Esophagus muscularis mucosa (tissue), 4 donors: ENCODE data around the gene ST3GAL3.

Experiments
- EP300 ChIP-seq: sonication (generic); formaldehyde crosslinking; IDR thresholded peaks from one replicate; pipeline ENCODE4 v1.6.1; 2017; ENCODE audit warnings: antibody characterized with exemption
- POLR2A ChIP-seq: fragments of 450-650 bp; IDR thresholded peaks from one replicate; pipeline ENCODE4 v1.6.1; 2017; ENCODE audit warnings: antibody characterized with exemption, moderate library complexity, mild to moderate bottlenecking, low read depth
- POLR2AphosphoS5 ChIP-seq, 2 donors: sonication (generic); formaldehyde crosslinking; IDR thresholded peaks; one replicate each; pipeline ENCODE4 v1.6.1; 2017; ENCODE audit warnings: antibody characterized with exemption in 2 of 2
- TF ChIP-seq, protein P1 (sequence below), 3 experiments: fragments of 200-600 bp in 2 of 3; fragments of 450-650 bp in 1 of 3; sonication (generic) in 2 of 3; IDR thresholded peaks; one replicate each; pipeline ENCODE4 v1.5.1; 2017 to 2019; ENCODE audit warnings: antibody characterized with exemption in 3 of 3, mild to moderate bottlenecking in 2 of 3, moderate library complexity in 1 of 3

- TF ChIP-seq, protein P1, sequence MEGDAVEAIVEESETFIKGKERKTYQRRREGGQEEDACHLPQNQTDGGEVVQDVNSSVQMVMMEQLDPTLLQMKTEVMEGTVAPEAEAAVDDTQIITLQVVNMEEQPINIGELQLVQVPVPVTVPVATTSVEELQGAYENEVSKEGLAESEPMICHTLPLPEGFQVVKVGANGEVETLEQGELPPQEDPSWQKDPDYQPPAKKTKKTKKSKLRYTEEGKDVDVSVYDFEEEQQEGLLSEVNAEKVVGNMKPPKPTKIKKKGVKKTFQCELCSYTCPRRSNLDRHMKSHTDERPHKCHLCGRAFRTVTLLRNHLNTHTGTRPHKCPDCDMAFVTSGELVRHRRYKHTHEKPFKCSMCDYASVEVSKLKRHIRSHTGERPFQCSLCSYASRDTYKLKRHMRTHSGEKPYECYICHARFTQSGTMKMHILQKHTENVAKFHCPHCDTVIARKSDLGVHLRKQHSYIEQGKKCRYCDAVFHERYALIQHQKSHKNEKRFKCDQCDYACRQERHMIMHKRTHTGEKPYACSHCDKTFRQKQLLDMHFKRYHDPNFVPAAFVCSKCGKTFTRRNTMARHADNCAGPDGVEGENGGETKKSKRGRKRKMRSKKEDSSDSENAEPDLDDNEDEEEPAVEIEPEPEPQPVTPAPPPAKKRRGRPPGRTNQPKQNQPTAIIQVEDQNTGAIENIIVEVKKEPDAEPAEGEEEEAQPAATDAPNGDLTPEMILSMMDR (IDR thresholded peaks at IDR 0.05), result no peak
- TF ChIP-seq EP300 (no peak), POLR2AphosphoS5 (IDR thresholded peaks at IDR 0.05) (no peak), POLR2A (no peak)
These were observed 131.7 kb downstream of the ST3GAL3 start for GRCh38 chr1:43839056-43839455.
